ENCODE results near the gene MB.
"Not testable (repeated sequence)": the region's sequence is repeated elsewhere in the genome, so short reads cannot be mapped to it uniquely, and the experiment has no call there.

MB gene

GRCh38 chr22:35617137-35617755 is at the start of gene MB:
Gene MB, minus strand, starts transcription at chr22:35617329. Its CDS starts 72 bp downstream, at chr22:35617257.
- no peak for DNase-seq

GRCh38 chr22:35666699-35667098 is 49.6 kb upstream of the MB start:
- not testable (repeated sequence) for DNase-seq

GRCh38 chr22:35664955-35665587 is 47.9 kb upstream of the MB start:
- no peak for DNase-seq

- DNase-seq: peak; percentile 29 to 60 (median 57)
Observed at GRCh38 chr22:35663371-35663770, 46.2 kb upstream of the MB start.

GRCh38 chr22:35662914-35663313 is 45.8 kb upstream of the MB start:
- no peak for DNase-seq

- DNase-seq: no peak
Observed at GRCh38 chr22:35661464-35661863, 44.3 kb upstream of the MB start.

GRCh38 chr22:35660291-35661127 is 43.4 kb upstream of the MB start:
- DNase-seq: peak; percentile 36 to 74 (median 48)

GRCh38 chr22:35657571-35658312 is 40.6 kb upstream of the MB start:
- DNase-seq: no peak

- no peak for DNase-seq
Observed at GRCh38 chr22:35656284-35656752, 39.2 kb upstream of the MB start.

- DNase-seq: no peak
Observed at GRCh38 chr22:35653824-35654223, 36.7 kb upstream of the MB start.

- DNase-seq: no peak
Observed at GRCh38 chr22:35651085-35651484, 34.0 kb upstream of the MB start.

GRCh38 chr22:35649636-35650250 is 32.6 kb upstream of the MB start:
- DNase-seq: no peak

GRCh38 chr22:35649026-35649553 is 32.0 kb upstream of the MB start:
- DNase-seq: no peak

GRCh38 chr22:35648066-35649025 is 31.2 kb upstream of the MB start, which contains the start of gene APOL6:
Gene APOL6, plus strand, starts transcription at chr22:35648446. Its CDS starts 7,980 bp downstream, at chr22:35656426.
- DNase-seq: peak; percentile 89 to 99 (median 96)

- no peak for DNase-seq
Observed at GRCh38 chr22:35645646-35646045, 28.5 kb upstream of the MB start.

- DNase-seq: no peak
Observed at GRCh38 chr22:35643991-35644390, 26.9 kb upstream of the MB start.

GRCh38 chr22:35642305-35642741 is 25.2 kb upstream of the MB start:
- peak in 2 of 3 donors; percentile 36 to 40 for DNase-seq

GRCh38 chr22:35641494-35642120 is 24.5 kb upstream of the MB start:
- DNase-seq: no peak

- no peak for DNase-seq
Observed at GRCh38 chr22:35638410-35638809, 21.3 kb upstream of the MB start.

GRCh38 chr22:35638001-35638400 is 20.9 kb upstream of the MB start:
- no peak for DNase-seq

Measured in suppressor macrophage treated with lipopolysaccharide for 1 hour (primary cell).